Stomach smooth muscle (tissue), 2 donors: Measurements from ENCODE around the gene PYGL.
A peak's percentile ranks its signal among the peaks of the same experiment; 100 is the strongest.
"Not testable (repeated sequence)": the region's sequence is repeated elsewhere in the genome, so short reads cannot be mapped to it uniquely, and the experiment has no call there.

Experiments
- H3K27ac ChIP-seq: one replicate; pipeline ENCODE4 v1.7.0; 2013; ENCODE audit warnings: mild to moderate bottlenecking, low read length, inconsistent platforms
- H3K27me3 ChIP-seq, 2 donors: one replicate each; pipeline ENCODE4 v1.7.0; 2013; ENCODE audit warnings: low read length in 2 of 2; ENCODE audit not compliant: insufficient read depth in 2 of 2, control insufficient read depth in 1 of 2
- H3K36me3 ChIP-seq, 2 donors: one replicate each; pipeline ENCODE4 v1.7.0; 2013; ENCODE audit warnings: low read length in 2 of 2; ENCODE audit not compliant: control insufficient read depth in 2 of 2, insufficient read depth in 2 of 2
- H3K4me1 ChIP-seq: one replicate; pipeline ENCODE4 v1.7.0; 2013; ENCODE audit warnings: low read length; ENCODE audit not compliant: control insufficient read depth, insufficient read depth
- H3K4me3 ChIP-seq, 2 donors: one replicate each; pipeline ENCODE4 v1.7.0; 2013; ENCODE audit warnings: low read length in 2 of 2
- H3K9ac ChIP-seq, 2 donors: one replicate each; pipeline ENCODE4 v1.7.0; 2013; ENCODE audit warnings: low read length in 2 of 2, mild to moderate bottlenecking in 1 of 2
- H3K9me3 ChIP-seq, 2 donors: one replicate each; pipeline ENCODE4 v1.7.0; 2013; ENCODE audit warnings: low read length in 2 of 2; ENCODE audit not compliant: control insufficient read depth in 2 of 2
- donor health status: healthy.
- donor health status: Pancreatic carcinoma.

PYGL gene

GRCh38 chr14:50970886-50971781 is 26.9 kb upstream of the PYGL start:
- no peak overlapping the region for H3K27ac ChIP-seq
- no peak overlapping the region for H3K4me3 ChIP-seq
- H3K36me3 ChIP-seq = no peaks in the 10 kb centered on the region
- H3K9ac ChIP-seq = no peak overlapping the region
- H3K27me3 ChIP-seq = no peaks in the 10 kb centered on the region
- H3K9me3 ChIP-seq = no peaks in the 10 kb centered on the region
- no peaks in the 10 kb centered on the region for H3K4me1 ChIP-seq

- no peaks in the 10 kb centered on the region for H3K36me3 ChIP-seq
- no peaks in the 10 kb centered on the region for H3K9me3 ChIP-seq
- no peaks in the 10 kb centered on the region for H3K27me3 ChIP-seq
- H3K4me1 ChIP-seq = peaks cover 11% of the 10 kb centered on the region
- no peak overlapping the region for H3K27ac ChIP-seq
- no peak overlapping the region for H3K4me3 ChIP-seq
- no peak overlapping the region for H3K9ac ChIP-seq
Measured at GRCh38 chr14:50967790-50968189, 23.5 kb upstream of the PYGL start.

GRCh38 chr14:50967103-50967502 is 22.8 kb upstream of the PYGL start:
- no peaks in the 10 kb centered on the region for H3K27me3 ChIP-seq
- no peaks in the 10 kb centered on the region for H3K36me3 ChIP-seq
- no peaks in the 10 kb centered on the region for H3K9me3 ChIP-seq
- H3K4me3 ChIP-seq = no peak overlapping the region
- H3K4me1 ChIP-seq = peaks cover 13% of the 10 kb centered on the region
- H3K27ac ChIP-seq = no peak overlapping the region
- no peak overlapping the region for H3K9ac ChIP-seq

DNA sequence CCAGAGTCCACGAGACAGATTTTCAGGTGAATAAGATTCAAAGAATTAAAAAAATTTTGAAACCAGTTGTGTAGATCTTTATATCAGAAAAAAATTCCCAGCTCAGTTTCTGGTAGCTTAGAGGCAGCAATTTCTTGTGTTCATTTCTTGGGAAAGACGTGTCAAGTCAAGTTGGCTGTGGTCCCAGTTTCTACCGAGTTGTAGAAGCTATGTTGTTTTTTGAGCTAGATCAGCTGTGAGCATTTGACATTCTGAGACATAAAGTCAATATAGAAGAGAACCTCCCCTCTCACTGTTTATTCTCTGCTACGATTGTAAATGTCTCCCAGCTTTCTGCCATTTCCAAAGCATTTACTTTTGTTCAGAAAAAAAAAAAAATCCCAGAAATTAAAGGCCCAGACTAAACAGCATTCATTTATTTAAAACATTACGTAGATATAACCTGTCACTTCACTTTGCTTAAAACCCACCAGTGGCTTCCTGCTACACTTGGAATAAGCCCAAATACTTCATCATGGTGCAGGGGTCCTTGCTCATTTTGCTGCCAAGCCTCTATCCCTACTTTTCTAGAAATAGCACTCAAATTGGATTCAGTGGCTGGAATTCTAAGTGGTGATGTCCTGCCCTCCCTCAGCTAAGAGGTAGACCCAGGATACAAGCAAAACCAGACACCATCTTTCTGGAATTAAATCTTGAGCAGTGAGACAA is 20.6 kb upstream of the PYGL start:
- Histone ChIP-seq H3K4me3 (peak overlapping the region in 1 of 2 donors; percentile 41), H3K9ac (no peak overlapping the region), H3K4me1 (peaks cover 27% of the 10 kb centered on the region), H3K9me3 (no peaks in the 10 kb centered on the region), H3K36me3 (no peaks in the 10 kb centered on the region), H3K27ac (no peak overlapping the region), H3K27me3 (no peaks in the 10 kb centered on the region)

DNA sequence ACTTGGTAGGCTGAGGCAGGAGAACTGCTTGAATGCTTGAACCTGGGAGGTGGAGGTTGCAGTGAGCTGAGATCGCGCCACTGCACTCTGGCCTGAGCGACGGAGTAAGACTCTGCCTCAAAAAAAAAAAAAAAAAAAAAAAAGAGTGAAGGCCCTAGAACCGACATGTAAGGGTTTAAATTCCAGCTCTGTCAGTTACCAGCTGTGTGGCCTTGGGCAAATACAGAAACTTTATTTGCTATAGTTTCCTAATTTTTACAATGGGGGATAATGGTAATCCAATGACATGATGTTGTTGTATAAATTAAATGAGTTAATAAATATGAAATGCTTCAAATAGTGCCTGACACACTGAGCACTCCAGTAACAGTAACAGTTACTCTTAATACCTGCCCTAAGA is 19.6 kb upstream of the PYGL start:
- no peaks in the 10 kb centered on the region for H3K36me3 ChIP-seq
- H3K9ac ChIP-seq = no peak overlapping the region
- no peak overlapping the region for H3K4me3 ChIP-seq
- no peak overlapping the region for H3K27ac ChIP-seq
- H3K27me3 ChIP-seq = no peaks in the 10 kb centered on the region
- H3K4me1 ChIP-seq = peaks cover 27% of the 10 kb centered on the region
- no peaks in the 10 kb centered on the region for H3K9me3 ChIP-seq

GRCh38 chr14:50961605-50962221 is 17.4 kb upstream of the PYGL start:
- no peaks in the 10 kb centered on the region for H3K36me3 ChIP-seq
- no peak overlapping the region for H3K9ac ChIP-seq
- H3K4me3 ChIP-seq = peak overlapping the region; percentile 48 to 64
- H3K27ac ChIP-seq = peak overlapping the region; percentile 55
- H3K4me1 ChIP-seq = peaks cover 27% of the 10 kb centered on the region
- H3K9me3 ChIP-seq = no peaks in the 10 kb centered on the region
- H3K27me3 ChIP-seq = no peaks in the 10 kb centered on the region

DNA sequence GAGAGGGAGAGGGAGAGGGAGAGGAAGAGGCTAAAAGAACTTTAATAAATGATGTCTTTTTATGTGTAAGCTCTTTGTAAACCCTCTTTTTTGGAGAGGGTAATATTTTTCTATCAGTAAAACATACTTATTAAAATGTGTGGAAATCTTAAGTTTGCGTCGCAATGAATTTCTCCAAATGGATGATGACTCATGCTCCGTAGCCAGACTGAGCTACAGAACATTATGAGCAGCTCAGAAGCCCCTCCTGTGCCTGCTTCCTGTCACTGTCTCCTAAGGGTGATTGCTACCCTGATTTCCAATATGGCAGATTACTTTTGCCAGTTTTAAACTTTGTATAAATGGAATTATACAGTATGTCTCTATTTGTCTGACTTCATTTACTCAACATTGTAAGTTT is 13.0 kb upstream of the PYGL start:
- no peak overlapping the region for H3K27ac ChIP-seq
- no peak overlapping the region for H3K9ac ChIP-seq
- no peaks in the 10 kb centered on the region for H3K36me3 ChIP-seq
- H3K4me3 ChIP-seq = no peak overlapping the region
- H3K4me1 ChIP-seq = peaks cover 19% of the 10 kb centered on the region
- H3K9me3 ChIP-seq = no peaks in the 10 kb centered on the region
- H3K27me3 ChIP-seq = no peaks in the 10 kb centered on the region

GRCh38 chr14:50956421-50956820 is 12.1 kb upstream of the PYGL start:
- H3K9ac ChIP-seq, H3K36me3 ChIP-seq, H3K27me3 ChIP-seq, H3K4me3 ChIP-seq, H3K27ac ChIP-seq, H3K9me3 ChIP-seq: not testable (repeated sequence)
- H3K4me1 ChIP-seq = peaks cover 11% of the 10 kb centered on the region

DNA sequence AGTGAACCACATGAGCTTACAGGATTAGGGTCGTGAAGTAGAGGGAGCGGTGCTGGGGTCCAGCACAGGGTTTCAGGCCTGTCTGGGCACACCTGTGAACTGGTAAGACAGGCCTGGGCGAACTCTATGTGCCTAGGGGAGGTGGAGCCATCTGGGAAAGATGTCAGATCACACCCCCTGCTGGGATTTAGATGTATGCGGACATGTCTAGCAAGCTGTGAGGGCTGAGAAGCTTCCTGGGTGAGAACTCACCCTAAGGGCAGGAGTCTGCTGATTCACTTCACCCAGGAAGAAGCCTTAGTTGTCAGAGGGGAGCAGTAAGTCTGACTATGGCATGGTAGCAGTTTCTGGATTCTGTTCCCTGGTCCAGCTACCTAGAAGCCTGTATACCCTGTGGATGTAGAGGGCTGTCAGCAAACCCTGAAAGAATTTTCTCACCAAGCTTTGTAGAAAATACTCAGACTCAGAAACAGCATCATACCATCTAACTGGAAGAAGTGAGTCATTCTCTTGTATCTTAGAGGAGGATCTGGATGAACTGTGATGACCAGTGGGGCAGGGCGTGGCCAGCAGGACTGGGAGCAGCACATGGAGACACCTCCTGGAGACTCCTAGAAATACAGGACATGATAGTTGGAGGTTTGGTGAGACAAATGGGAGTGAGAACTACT is 11.2 kb upstream of the PYGL start:
- Histone ChIP-seq H3K9me3 (no peaks in the 10 kb centered on the region), H3K4me3 (no peak overlapping the region), H3K36me3 (no peaks in the 10 kb centered on the region), H3K27ac (no peak overlapping the region), H3K4me1 (peaks cover 3% of the 10 kb centered on the region), H3K27me3 (no peaks in the 10 kb centered on the region), H3K9ac (no peak overlapping the region)

GRCh38 chr14:50954811-50955372 is 10.6 kb upstream of the PYGL start:
- Histone ChIP-seq H3K9ac (no peak overlapping the region), H3K9me3 (no peaks in the 10 kb centered on the region), H3K27me3 (no peaks in the 10 kb centered on the region), H3K4me3 (no peak overlapping the region), H3K36me3 (no peaks in the 10 kb centered on the region), H3K27ac (no peak overlapping the region), H3K4me1 (peaks cover 3% of the 10 kb centered on the region)
